Lung microvascular endothelial cell (primary cell): ENCODE measurements around the gene ZNF423. TPM values are rescaled to one million over a fixed set of nuclear protein-coding genes. Genes with fewer than 3 reads are reported as not detected.
"Not testable (repeated sequence)": the region's sequence is repeated elsewhere in the genome, so short reads cannot be mapped to it uniquely, and the experiment has no call there.

Experiments
- DNase-seq, 2 donors: peaks; one replicate each; pipeline versions ENCODE4 v3.0.0 to v3.0.0-alpha.2; 2010; ENCODE audit warnings: low read depth in 2 of 2
- total RNA-seq: library from RNA; depleted of rRNA; stranded (reverse); fragments of >200 nt; gene quantifications from 2 replicates; pipeline ENCODE4 v1.2.1, GENCODE V29; 2014

Gene ZNF423
- total RNA-seq, 1 donor from 2014 or later, result 6.5 TPM

- not testable (repeated sequence) for DNase-seq
These were observed 15.9 kb upstream of the ZNF423 start for GRCh38 chr16:49871824-49872223.

GRCh38 chr16:49869731-49870130, 13.8 kb upstream of the ZNF423 start:
- no peak for DNase-seq

GRCh38 chr16:49867796-49868668, 12.1 kb upstream of the ZNF423 start:
- no peak for DNase-seq

- DNase-seq, result no peak
These were observed 11.3 kb upstream of the ZNF423 start for GRCh38 chr16:49867234-49867633.

DNA sequence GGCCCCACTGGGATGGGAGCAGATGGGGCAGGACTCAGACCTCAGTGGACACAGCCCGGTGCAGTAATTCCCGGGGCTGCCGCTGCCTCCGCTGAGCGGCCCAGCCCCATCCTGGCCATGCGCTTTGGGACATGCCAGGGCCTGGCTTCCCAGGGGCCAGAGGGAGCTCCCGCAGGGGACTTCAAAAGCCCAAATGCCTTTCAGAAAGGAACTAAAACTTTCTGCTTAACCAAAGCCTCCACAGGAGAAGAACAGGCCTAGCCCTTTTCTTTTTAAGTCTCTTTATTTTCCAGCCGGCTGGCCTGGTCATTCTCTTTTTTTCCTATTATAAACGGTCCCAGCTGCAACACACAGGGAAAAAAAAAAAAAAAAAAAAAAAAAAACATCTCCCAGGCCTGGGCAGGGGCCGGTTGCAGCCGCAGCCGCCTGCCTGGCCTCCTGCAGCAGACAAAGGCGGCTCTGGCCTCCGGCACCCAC, 10.7 kb upstream of the ZNF423 start:
- no peak for DNase-seq

- DNase-seq, result no peak
These were observed 6.8 kb upstream of the ZNF423 start for GRCh38 chr16:49862694-49863093.

DNA sequence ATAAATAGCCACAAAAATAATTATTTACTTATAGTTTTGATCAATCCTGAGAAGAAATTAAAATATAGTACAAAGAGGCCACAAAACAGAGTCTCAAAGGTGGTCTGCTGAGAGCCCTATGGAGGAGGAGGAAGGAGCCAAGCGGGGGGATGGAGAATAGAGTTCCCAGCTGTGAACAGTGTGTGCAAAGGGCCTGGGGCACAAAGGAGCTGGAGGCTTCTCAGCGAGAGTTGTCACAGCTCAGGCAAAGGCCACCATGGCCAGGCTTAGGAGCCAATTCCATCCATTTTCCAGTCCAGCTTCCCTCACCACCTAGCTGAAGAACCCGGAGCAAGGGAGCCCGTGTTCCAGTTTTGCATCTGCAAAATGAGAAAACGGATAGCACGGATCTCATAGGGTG, 5.4 kb upstream of the ZNF423 start:
- no peak for DNase-seq

DNA sequence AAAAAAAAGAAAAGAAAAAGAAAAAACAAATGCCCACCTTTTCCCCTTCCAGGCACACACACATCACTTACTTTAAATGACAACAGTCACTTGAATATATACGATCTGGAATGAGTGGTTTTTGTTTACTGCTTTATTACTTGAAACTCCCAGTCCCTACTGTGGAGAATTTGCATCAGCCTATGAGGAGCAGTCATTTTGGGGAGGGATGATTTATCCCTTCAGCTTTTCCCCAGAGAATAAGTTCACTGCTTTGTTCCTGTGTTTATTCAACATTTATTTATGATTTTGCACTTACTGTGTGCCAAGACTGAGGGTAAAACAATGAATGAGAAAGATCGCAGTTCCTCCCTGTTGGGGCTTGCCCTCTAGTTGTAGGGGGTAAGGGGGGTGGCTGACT, 4.7 kb upstream of the ZNF423 start:
- DNase-seq, result no peak

DNA sequence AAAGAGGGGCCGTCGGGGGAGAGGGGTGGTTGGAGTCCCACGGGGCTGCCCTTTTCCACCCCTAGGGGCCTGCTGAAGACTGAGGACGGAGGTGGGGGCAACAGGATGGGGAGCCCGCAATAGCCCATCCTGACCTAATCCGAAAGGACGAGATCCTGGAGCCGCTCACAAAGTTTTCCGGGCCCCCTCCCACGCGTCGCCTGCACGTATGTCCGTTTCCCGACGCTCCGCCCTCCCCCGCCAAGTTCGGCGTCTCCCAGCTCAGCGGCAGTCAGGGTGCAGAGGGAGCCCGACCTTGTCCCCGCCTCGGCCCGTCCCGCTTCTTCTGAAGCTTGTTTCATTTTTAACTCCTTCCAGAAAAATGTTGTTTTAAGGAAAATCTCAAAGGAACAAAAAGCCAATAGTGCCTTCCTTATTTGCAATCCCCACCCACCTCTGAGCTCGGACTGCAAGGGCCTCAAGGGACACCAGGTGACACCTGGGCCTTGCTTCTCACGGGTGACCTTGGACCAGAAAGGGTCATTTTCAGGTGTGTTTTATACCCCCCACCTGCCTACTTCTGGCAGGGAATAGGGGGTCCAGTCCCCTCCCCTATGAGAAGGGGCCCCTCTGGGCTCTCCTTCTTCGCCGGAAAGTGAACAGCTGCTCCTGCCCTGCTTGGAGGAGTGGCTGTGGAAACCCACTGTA, 3.4 kb upstream of the ZNF423 start:
- peak; percentile 19 to 55 for DNase-seq

GRCh38 chr16:49858200-49859124, 2.5 kb upstream of the ZNF423 start:
- peak in 1 of 2 donors; percentile 46 for DNase-seq

DNA sequence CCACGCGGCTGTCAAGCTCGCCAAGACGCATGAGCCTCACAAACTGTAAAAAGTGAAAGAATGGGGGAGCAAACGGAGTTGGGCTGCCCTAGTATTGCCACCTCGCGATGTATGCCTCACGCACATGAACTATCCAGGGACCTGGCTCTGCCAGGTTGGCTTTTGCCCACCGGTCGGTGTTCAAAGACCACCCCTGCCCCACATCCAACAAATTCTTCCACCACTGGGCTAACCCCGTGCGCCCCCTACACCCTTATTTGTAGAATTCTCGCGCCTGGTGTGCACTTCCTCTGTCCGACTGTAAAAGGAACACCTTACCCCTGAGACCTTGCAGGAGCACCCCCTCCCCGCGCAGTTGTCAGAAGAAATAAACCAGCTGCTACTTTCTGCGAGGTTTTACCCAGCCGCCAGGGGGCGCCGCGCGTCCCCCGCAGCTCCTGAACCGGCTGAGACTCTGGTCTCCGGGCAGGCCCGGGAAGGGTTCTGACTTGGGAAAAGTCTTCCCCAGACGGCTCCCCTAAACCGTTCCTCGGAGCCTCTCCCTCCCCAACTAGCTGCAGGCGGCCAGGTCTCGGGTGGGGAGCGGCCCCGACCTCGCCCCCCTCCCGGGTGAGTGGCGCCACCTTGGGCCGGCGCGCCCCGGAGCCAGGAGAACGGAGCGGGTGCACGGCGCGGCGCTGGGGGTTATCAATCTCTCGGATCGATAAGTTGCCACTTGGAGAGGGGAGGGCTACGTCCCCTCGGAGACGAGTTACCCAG, 1.7 kb upstream of the ZNF423 start:
- peak; percentile 44 to 69 for DNase-seq

- peak; percentile 84 to 93 for DNase-seq
These were observed 889 bp upstream of the ZNF423 start for GRCh38 chr16:49856672-49857330.

GRCh38 chr16:49855280-49855821, 561 bp downstream of the ZNF423 start:
- peak; percentile 58 to 70 for DNase-seq

DNA sequence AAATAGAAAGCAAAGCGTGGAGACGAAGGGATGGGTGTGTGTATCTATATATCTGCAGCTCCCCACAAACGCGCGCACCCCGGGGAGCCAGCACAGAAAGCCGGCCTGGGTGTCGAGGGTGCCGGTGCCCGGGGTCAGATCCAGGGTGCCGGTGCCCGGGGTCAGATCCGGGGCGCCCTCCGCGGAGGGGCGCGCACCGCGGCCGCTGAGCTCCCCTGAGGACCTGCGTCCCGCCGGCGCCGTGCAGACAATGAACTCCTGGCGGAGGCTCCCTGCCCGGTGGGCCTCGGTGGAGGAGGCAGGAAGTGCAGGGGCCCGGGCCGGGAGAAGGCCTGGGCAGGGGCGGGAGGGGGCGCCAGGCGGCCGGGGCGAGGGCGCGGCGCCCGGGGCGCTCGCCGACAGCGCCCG, 1.1 kb downstream of the ZNF423 start:
- DNase-seq, result no peak

DNA sequence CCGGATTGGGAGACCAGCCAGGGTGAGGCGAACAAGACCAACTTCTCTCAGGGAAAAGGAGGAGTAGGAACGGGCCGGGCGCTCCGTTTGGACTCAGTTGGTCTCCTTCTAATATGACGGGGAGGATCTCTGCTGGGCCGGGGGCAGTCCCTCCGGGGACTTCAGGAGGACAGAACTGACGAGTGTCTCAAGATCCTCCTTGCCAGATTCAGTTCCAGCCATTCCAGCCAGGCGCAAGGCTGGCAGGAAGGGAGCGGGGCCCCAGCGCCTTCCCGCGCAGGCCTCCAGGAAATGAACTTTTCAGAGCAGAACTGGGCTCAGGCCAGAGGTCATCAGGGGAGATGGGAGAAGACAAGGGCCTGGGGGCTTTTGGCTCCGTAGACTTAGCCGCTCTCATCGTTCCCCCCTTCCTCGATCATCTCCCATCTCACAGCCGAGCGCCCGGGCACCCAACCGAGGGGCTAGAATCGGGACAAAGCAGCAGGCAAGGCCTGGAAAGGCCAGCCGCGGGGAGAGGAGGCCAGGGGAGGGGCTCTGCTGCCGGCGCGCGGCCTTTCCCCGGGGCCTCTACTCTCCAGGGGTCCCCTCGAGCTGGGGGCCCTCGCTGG, 1.6 kb downstream of the ZNF423 start:
- DNase-seq, result peak; percentile 17 to 21

- no peak for DNase-seq
These were observed 3.6 kb downstream of the ZNF423 start for GRCh38 chr16:49852279-49852678.

DNA sequence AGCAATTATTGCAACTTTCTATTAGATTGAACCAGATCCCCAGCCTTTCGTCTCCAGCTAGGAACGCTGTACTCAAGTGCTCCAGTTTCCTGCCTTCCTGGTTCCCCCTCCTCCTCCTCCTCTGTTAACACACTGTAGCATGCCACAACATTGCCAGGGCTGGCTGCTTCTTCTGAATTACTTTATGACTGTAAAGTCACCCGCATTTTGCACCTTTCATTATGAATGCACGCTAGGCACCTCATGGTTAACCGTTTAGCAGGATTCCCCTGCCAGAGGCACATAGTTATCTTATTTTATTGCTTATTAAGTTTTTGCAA, 4.5 kb downstream of the ZNF423 start:
- DNase-seq, result no peak

- DNase-seq, result no peak
These were observed 5.1 kb downstream of the ZNF423 start for GRCh38 chr16:49850558-49851467.

GRCh38 chr16:49849754-49850108, 6.2 kb downstream of the ZNF423 start:
- no peak for DNase-seq
